HCT116 (cell line): Measurements from ENCODE around the gene EEFSEC. TPM values are rescaled to one million over a fixed set of nuclear protein-coding genes. Genes with fewer than 3 reads are reported as not detected.

Source experiments
- ATAC-seq: fragments of 200-7000 bp; cut with Tn5 transposase; 2 replicates; pipeline ENCODE4 v1.9.1; 2020; ENCODE audit warnings: mild to moderate bottlenecking, moderate library complexity
- BruUV-seq: library from RNA; stranded (reverse); fragments of 400-500 nt; replicated peaks from 2 replicates; lab custom pipeline; 2021; lab: Mats Ljungman, UMichigan
- CTCF ChIA-PET: fragments of 300-600 bp; sonication (Branson Sonifier 250); formaldehyde crosslinking; loops from one replicate; lab custom pipeline; 2021; ENCODE audit warnings: antibody characterized with exemption; lab: Charles Lee
- POLR2A ChIA-PET: fragments of 300-600, 350-600 bp; sonication (Branson Sonifier 250); formaldehyde crosslinking; loops from one replicate; lab custom pipeline; 2021; ENCODE audit warnings: antibody characterized with exemption; lab: Charles Lee
- RAD21 ChIA-PET, 2 experiments: fragments of 300-600 bp; sonication (Branson Sonifier 250); formaldehyde crosslinking; loops; one replicate each; lab custom pipeline; 2023; ENCODE audit warnings: low total read pairs in 2 of 2; ENCODE audit not compliant: uncharacterized antibody in 2 of 2, unreplicated experiment in 2 of 2, low non-redundant PET in 1 of 2; lab: Charles Lee
- DNase-seq: peaks from one replicate; pipeline ENCODE4 v3.0.0-alpha.2; 2010; ENCODE audit warnings: low read depth, low spot score
- H2AFZ ChIP-seq: fragments of 200-600 bp; shearing (Covaris generic), sonication (generic); 2 replicates; pipeline ENCODE4 v1.6.1; 2017; ENCODE audit warnings: low read depth, mixed run types, mixed read lengths, antibody characterized with exemption, low read length; ENCODE audit not compliant: poor library complexity, severe bottlenecking
- H3K27ac ChIP-seq: 2 replicates; pipeline ENCODE4 v1.5.1; 2012; ENCODE audit warnings: low read depth, low read length
- H3K27me3 ChIP-seq: fragments of 200-600 bp; sonication (generic); 2 replicates; pipeline ENCODE4 v1.6.1; 2016; ENCODE audit warnings: mixed run types, low read length, mixed read lengths; ENCODE audit not compliant: insufficient read depth
- H3K36me3 ChIP-seq, 2 experiments: fragments of 200-500 bp in 1 of 2; fragments of 200-600 bp in 1 of 2; sonication (Bioruptor generic) in 1 of 2; sonication (generic) in 1 of 2; 2 replicates each; pipeline versions ENCODE4 v1.5.1 to v1.6.1; 2014 to 2016; ENCODE audit warnings: low read length in 2 of 2, inconsistent platforms in 1 of 2, mixed read lengths in 1 of 2, mixed run types in 1 of 2; ENCODE audit not compliant: insufficient read depth in 2 of 2, control insufficient read depth in 1 of 2
- H3K4me1 ChIP-seq, 2 experiments: fragments of 200-600 bp in 1 of 2; sonication (generic) in 1 of 2; 2 replicates each; pipeline versions ENCODE4 v1.5.1 to v1.6.1; 2012 to 2017; ENCODE audit warnings: low read length in 2 of 2, inconsistent platforms in 1 of 2, mild to moderate bottlenecking in 1 of 2, mixed read lengths in 1 of 2, mixed run types in 1 of 2, moderate library complexity in 1 of 2; ENCODE audit not compliant: insufficient read depth in 2 of 2, control insufficient read depth in 1 of 2
- H3K4me2 ChIP-seq: fragments of 200-600 bp; sonication (generic); 2 replicates; pipeline ENCODE4 v1.6.1; 2017; ENCODE audit warnings: mixed run types, low read length, mixed read lengths
- H3K4me3 ChIP-seq, 2 experiments: fragments of 200-600 bp in 1 of 2; sonication (generic) in 1 of 2; replicated peaks in 1 of 2; 2 replicates each; pipeline ENCODE4 v1.5.1; 2011 to 2016; ENCODE audit warnings: low read length in 2 of 2, control low read depth in 1 of 2, low read depth in 1 of 2, mild to moderate bottlenecking in 1 of 2, mixed read lengths in 1 of 2, mixed run types in 1 of 2
- H3K79me2 ChIP-seq: fragments of 200-600 bp; sonication (generic); 2 replicates; pipeline ENCODE4 v1.6.1; 2017; ENCODE audit warnings: mild to moderate bottlenecking, mixed run types, low read length, moderate library complexity, mixed read lengths; ENCODE audit not compliant: insufficient read depth
- H3K9ac ChIP-seq: fragments of 200-600 bp; sonication (generic); 2 replicates; pipeline ENCODE4 v1.6.1; 2016; ENCODE audit warnings: low read length, mixed read lengths
- H3K9me2 ChIP-seq: fragments of 200-600 bp; sonication (generic), shearing (Covaris generic); 2 replicates; pipeline ENCODE4 v1.6.1; 2017; ENCODE audit warnings: mixed run types, mild to moderate bottlenecking, moderate library complexity; ENCODE audit not compliant: insufficient read depth
- H3K9me3 ChIP-seq, 2 experiments: fragments of 200-500 bp in 1 of 2; fragments of 200-600 bp in 1 of 2; sonication (Bioruptor generic) in 1 of 2; sonication (generic) in 1 of 2; 2 replicates each; pipeline ENCODE4 v1.6.1; 2014 to 2017; ENCODE audit warnings: low read length in 2 of 2, mixed read lengths in 2 of 2, inconsistent platforms in 1 of 2, low read depth in 1 of 2, mild to moderate bottlenecking in 1 of 2, mixed run types in 1 of 2, moderate library complexity in 1 of 2; ENCODE audit not compliant: control insufficient read depth in 1 of 2, insufficient read depth in 1 of 2
- H4K20me1 ChIP-seq: fragments of 200-600 bp; sonication (generic), shearing (Covaris generic); 2 replicates; pipeline ENCODE4 v1.6.1; 2017; ENCODE audit warnings: mixed run types, mild to moderate bottlenecking, moderate library complexity; ENCODE audit not compliant: insufficient read depth
- ATF3 ChIP-seq: IDR thresholded peaks from 2 replicates; pipeline ENCODE4 v1.6.1; 2012
- CBX3 ChIP-seq: IDR thresholded peaks from 2 replicates; pipeline ENCODE4 v1.6.1; 2012; ENCODE audit warnings: low read depth
- CEBPB ChIP-seq: IDR thresholded peaks from 2 replicates; pipeline ENCODE4 v1.6.1; 2012; ENCODE audit warnings: low read depth
- EGR1 ChIP-seq: IDR thresholded peaks from 2 replicates; pipeline ENCODE4 v1.6.1; 2012; ENCODE audit warnings: low read depth
- ELF1 ChIP-seq: IDR thresholded peaks from 2 replicates; pipeline ENCODE4 v1.6.1; 2012; ENCODE audit warnings: low read depth, borderline replicate concordance
- EZH2 ChIP-seq: fragments of 200-600 bp; sonication (generic); IDR thresholded peaks from 2 replicates; pipeline ENCODE4 v1.6.1; 2017; ENCODE audit warnings: antibody characterized with exemption, mixed run types
- EZH2phosphoT487 ChIP-seq: fragments of 200-600 bp; IDR thresholded peaks from 2 replicates; pipeline ENCODE4 v1.6.1; 2018; ENCODE audit warnings: antibody characterized with exemption, borderline replicate concordance
- FOSL1 ChIP-seq: IDR thresholded peaks from 2 replicates; pipeline ENCODE4 v1.6.1; 2012; ENCODE audit warnings: low read depth
- MAX ChIP-seq: IDR thresholded peaks from 2 replicates; pipeline ENCODE4 v1.6.1; 2012
- POLR2A ChIP-seq: IDR thresholded peaks from 2 replicates; pipeline ENCODE4 v1.7.0; 2011; ENCODE audit warnings: borderline replicate concordance; ENCODE audit not compliant: insufficient read depth, insufficient read length; ENCODE audit errors: extremely low read depth
- RAD21 ChIP-seq: IDR thresholded peaks from 2 replicates; pipeline ENCODE4 v1.6.1; 2012; ENCODE audit warnings: low read depth, mild to moderate bottlenecking
- SIN3A ChIP-seq: IDR thresholded peaks from 2 replicates; pipeline ENCODE4 v1.6.1; 2012; ENCODE audit warnings: low read depth
- SRF ChIP-seq: IDR thresholded peaks from 2 replicates; pipeline ENCODE4 v1.6.1; 2012; ENCODE audit warnings: low read depth
- TCF7L2 ChIP-seq: IDR thresholded peaks from 2 replicates; pipeline ENCODE4 v1.7.0; 2011; ENCODE audit warnings: borderline replicate concordance, inconsistent platforms; ENCODE audit not compliant: insufficient read depth, insufficient read length; ENCODE audit errors: extremely low read depth
- YY1 ChIP-seq: IDR thresholded peaks from 2 replicates; pipeline ENCODE4 v1.6.1; 2011; ENCODE audit warnings: low read length, low read depth, moderate library complexity, mild to moderate bottlenecking; ENCODE audit not compliant: insufficient replicate concordance; ENCODE audit errors: extremely low read depth
- ZBTB33 ChIP-seq: IDR thresholded peaks from 2 replicates; pipeline ENCODE4 v1.6.1; 2011; ENCODE audit warnings: mild to moderate bottlenecking, low read length, moderate library complexity; ENCODE audit not compliant: insufficient replicate concordance; ENCODE audit errors: extremely low read depth
- ZFX ChIP-seq: fragments of 450-650 bp; IDR thresholded peaks from 2 replicates; pipeline ENCODE4 v1.6.1; 2017
- ZNF274 ChIP-seq: fragments of 200-500 bp; sonication (Bioruptor generic); IDR thresholded peaks from 2 replicates; pipeline ENCODE4 v1.6.1; 2014; ENCODE audit warnings: mild to moderate bottlenecking, low read depth, low read length, inconsistent platforms
- intact Hi-C: fragments of 100-400 bp; cut with micrococcal nuclease; formaldehyde crosslinking; loops from 2 replicates; pipeline ENCODE4 v1.10.0; 2022
- total RNA-seq: library from RNA; stranded (reverse); gene quantifications from one replicate; pipeline ENCODE4 v1.2.1, GENCODE V29; 2021; ENCODE audit not compliant: unreplicated experiment
- TF ChIP-seq, protein P1 (sequence below): IDR thresholded peaks from 2 replicates; pipeline ENCODE4 v1.6.1; 2012; ENCODE audit warnings: low read depth
- TF ChIP-seq, protein P2 (sequence below), 3 experiments: fragments of 200-600 bp in 1 of 3; sonication (generic) in 1 of 3; IDR thresholded peaks in 2 of 3; conservative IDR thresholded peaks in 1 of 3; 2 replicates each; pipeline ENCODE4 v1.5.1; 2012 to 2017; ENCODE audit warnings: low read depth in 2 of 3, low read length in 2 of 3, antibody characterized with exemption in 1 of 3, borderline replicate concordance in 1 of 3, control low read depth in 1 of 3, mild to moderate bottlenecking in 1 of 3, mixed read lengths in 1 of 3, mixed run types in 1 of 3, moderate library complexity in 1 of 3; ENCODE audit not compliant: insufficient read depth in 1 of 3

EEFSEC gene
- total RNA-seq, 1 experiment from 2014 or later, result 16.1 TPM

DNA sequence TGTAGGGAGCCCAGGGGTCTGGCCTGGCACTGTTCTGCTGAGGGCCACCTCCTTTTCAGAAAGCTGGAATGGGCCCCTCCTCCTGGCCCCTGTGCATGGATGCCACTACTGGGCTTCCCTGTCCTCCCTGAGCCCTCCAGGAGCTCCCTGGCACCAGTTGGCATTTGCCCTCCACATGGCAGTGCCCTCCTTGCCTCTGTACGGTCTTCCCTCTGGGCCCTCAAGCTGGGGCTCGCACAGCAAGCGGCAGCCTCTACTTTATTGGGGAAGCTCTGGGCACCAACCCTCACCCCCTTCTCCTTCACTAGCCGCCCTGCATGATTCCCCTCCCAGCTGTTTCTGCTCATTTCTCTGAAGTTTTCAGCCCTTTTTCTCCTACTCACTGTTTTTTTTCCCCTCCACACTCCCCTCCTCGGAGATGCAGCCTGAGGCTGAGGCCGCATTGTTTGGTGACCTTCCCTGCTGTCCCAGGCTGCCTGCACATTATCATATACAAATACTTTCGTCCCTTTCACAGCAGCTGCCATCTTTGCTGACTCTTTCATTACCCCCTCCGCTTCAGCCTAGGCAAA is 127.3 kb downstream of the EEFSEC start:
- Histone ChIP-seq H2AFZ (no peak overlapping the region), H3K9me3 (no peaks in the 10 kb centered on the region), H3K4me1 (no peaks in the 10 kb centered on the region), H3K4me3 (no peak overlapping the region), H4K20me1 (no peaks in the 10 kb centered on the region), H3K4me2 (no peak overlapping the region), H3K9ac (no peak overlapping the region), H3K79me2 (no peaks in the 10 kb centered on the region), H3K27ac (no peak overlapping the region), H3K9me2 (no peaks in the 10 kb centered on the region), H3K27me3 (no peaks in the 10 kb centered on the region), H3K36me3 (no peaks in the 10 kb centered on the region; a peak in 1 of 4 replicates)
- DNase-seq (no peak), ATAC-seq (no peak)
- POLR2A ChIA-PET, result no interaction called here
- BruUV-seq, result no TSS peak
- CTCF ChIA-PET, result no interaction called here
- intact Hi-C loops, result no loop called here
- TF ChIP-seq YY1 (no peak), CBX3 (no peak), EGR1 (no peak), POLR2A (no peak), CEBPB (no peak), RAD21 (no peak), ZNF274 (no peak), ZFX (no peak), TCF7L2 (no peak), SRF (no peak), FOSL1 (no peak), MAX (no peak), EZH2phosphoT487 (no peak), ZBTB33 (no peak), SIN3A (no peak), ELF1 (no peak), ATF3 (no peak), EZH2 (no peak)
- TF ChIP-seq, protein P1, sequence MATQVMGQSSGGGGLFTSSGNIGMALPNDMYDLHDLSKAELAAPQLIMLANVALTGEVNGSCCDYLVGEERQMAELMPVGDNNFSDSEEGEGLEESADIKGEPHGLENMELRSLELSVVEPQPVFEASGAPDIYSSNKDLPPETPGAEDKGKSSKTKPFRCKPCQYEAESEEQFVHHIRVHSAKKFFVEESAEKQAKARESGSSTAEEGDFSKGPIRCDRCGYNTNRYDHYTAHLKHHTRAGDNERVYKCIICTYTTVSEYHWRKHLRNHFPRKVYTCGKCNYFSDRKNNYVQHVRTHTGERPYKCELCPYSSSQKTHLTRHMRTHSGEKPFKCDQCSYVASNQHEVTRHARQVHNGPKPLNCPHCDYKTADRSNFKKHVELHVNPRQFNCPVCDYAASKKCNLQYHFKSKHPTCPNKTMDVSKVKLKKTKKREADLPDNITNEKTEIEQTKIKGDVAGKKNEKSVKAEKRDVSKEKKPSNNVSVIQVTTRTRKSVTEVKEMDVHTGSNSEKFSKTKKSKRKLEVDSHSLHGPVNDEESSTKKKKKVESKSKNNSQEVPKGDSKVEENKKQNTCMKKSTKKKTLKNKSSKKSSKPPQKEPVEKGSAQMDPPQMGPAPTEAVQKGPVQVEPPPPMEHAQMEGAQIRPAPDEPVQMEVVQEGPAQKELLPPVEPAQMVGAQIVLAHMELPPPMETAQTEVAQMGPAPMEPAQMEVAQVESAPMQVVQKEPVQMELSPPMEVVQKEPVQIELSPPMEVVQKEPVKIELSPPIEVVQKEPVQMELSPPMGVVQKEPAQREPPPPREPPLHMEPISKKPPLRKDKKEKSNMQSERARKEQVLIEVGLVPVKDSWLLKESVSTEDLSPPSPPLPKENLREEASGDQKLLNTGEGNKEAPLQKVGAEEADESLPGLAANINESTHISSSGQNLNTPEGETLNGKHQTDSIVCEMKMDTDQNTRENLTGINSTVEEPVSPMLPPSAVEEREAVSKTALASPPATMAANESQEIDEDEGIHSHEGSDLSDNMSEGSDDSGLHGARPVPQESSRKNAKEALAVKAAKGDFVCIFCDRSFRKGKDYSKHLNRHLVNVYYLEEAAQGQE, result no peak
- TF ChIP-seq, protein P2, sequence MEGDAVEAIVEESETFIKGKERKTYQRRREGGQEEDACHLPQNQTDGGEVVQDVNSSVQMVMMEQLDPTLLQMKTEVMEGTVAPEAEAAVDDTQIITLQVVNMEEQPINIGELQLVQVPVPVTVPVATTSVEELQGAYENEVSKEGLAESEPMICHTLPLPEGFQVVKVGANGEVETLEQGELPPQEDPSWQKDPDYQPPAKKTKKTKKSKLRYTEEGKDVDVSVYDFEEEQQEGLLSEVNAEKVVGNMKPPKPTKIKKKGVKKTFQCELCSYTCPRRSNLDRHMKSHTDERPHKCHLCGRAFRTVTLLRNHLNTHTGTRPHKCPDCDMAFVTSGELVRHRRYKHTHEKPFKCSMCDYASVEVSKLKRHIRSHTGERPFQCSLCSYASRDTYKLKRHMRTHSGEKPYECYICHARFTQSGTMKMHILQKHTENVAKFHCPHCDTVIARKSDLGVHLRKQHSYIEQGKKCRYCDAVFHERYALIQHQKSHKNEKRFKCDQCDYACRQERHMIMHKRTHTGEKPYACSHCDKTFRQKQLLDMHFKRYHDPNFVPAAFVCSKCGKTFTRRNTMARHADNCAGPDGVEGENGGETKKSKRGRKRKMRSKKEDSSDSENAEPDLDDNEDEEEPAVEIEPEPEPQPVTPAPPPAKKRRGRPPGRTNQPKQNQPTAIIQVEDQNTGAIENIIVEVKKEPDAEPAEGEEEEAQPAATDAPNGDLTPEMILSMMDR (IDR thresholded peaks at IDR 0.05 in 2 of 3, conservative IDR thresholded peaks at IDR 0.05 in 1 of 3; ENCODE audit: borderline replicate concordance in 1 of 3, insufficient read depth in 1 of 3, low read depth in 2 of 3, low read length in 2 of 3), result no peak
- RAD21 ChIA-PET, result no interaction called here
